PC-3 (cell line): ENCODE results near the gene ZC3H12C. TPM values are rescaled to one million over a fixed set of nuclear protein-coding genes. Genes with fewer than 3 reads are reported as not detected.

Source experiments
- ATAC-seq: fragments of 200-7000 bp; cut with Tn5 transposase; 2 replicates; pipeline ENCODE4 v1.9.1; 2020; ENCODE audit warnings: mild to moderate bottlenecking, moderate library complexity
- BruUV-seq: library from RNA; stranded (reverse); fragments of 400-500 nt; replicated peaks from 2 replicates; lab custom pipeline; 2021; lab: Mats Ljungman, UMichigan
- CTCF ChIA-PET: fragments of 300-600 bp; sonication (Branson Sonifier 250); formaldehyde crosslinking; loops from one replicate; lab custom pipeline; 2022; ENCODE audit warnings: antibody characterized with exemption; lab: Charles Lee
- POLR2A ChIA-PET: fragments of 300-600 bp; sonication (Branson Sonifier 250); formaldehyde crosslinking; loops from one replicate; lab custom pipeline; 2022; ENCODE audit warnings: antibody characterized with exemption; ENCODE audit not compliant: unreplicated experiment; lab: Charles Lee
- DNase-seq: peaks from one replicate; pipeline ENCODE4 v3.0.0-alpha.2; 2015
- H2AFZ ChIP-seq: fragments of 300-600 bp; sonication (generic); 2 replicates; pipeline ENCODE4 v1.6.0; 2016; ENCODE audit warnings: antibody characterized with exemption, low read length
- H3F3A ChIP-seq: fragments of 300-600 bp; sonication (generic); one replicate; pipeline ENCODE4 v1.6.0; 2017; ENCODE audit warnings: antibody characterized with exemption, low read length, control low read depth, mild to moderate bottlenecking; ENCODE audit not compliant: unreplicated experiment
- H3K27ac ChIP-seq: fragments of 300-600 bp; sonication (generic); 2 replicates; pipeline ENCODE4 v1.5.1; 2016; ENCODE audit warnings: mild to moderate bottlenecking, low read length
- H3K27me3 ChIP-seq: fragments of 300-600 bp; sonication (generic); 2 replicates; pipeline ENCODE4 v1.6.1; 2016; ENCODE audit warnings: low read length, mixed read lengths
- H3K36me3 ChIP-seq: fragments of 300-600 bp; sonication (generic); 2 replicates; pipeline ENCODE4 v1.6.1; 2016; ENCODE audit warnings: low read depth, mixed run types, low read length, mixed read lengths
- H3K4me1 ChIP-seq: fragments of 300-600 bp; sonication (generic); 2 replicates; pipeline ENCODE4 v1.5.1; 2016; ENCODE audit warnings: low read length; ENCODE audit not compliant: insufficient read depth
- H3K4me2 ChIP-seq: fragments of 300-600 bp; sonication (generic); 2 replicates; pipeline ENCODE4 v1.6.0; 2016; ENCODE audit warnings: low read length
- H3K4me3 ChIP-seq: fragments of 300-600 bp; sonication (generic); 2 replicates; pipeline ENCODE4 v1.5.1; 2016; ENCODE audit warnings: mild to moderate bottlenecking, low read length, mixed read lengths
- H3K79me2 ChIP-seq: fragments of 300-600 bp; sonication (generic); 2 replicates; pipeline ENCODE4 v1.6.1; 2017; ENCODE audit warnings: low read length, mixed read lengths
- H3K9ac ChIP-seq: fragments of 300-600 bp; sonication (generic); 2 replicates; pipeline ENCODE4 v1.6.0; 2016; ENCODE audit warnings: mild to moderate bottlenecking, low read length
- H3K9me2 ChIP-seq: fragments of 300-600 bp; sonication (generic); replicated peaks from 2 replicates; pipeline ENCODE4 v1.6.1; 2016; ENCODE audit warnings: mixed run types, low read length, mixed read lengths
- H3K9me3 ChIP-seq: fragments of 300-600 bp; sonication (generic); 2 replicates; pipeline ENCODE4 v1.6.1; 2016; ENCODE audit warnings: low read length, mixed read lengths
- H4K20me1 ChIP-seq: fragments of 300-600 bp; sonication (generic); 2 replicates; pipeline ENCODE4 v1.6.1; 2016; ENCODE audit warnings: low read length, mixed read lengths
- CTCF ChIP-seq: fragments of 300-600 bp; sonication (generic); conservative IDR thresholded peaks from 2 replicates; pipeline ENCODE4 v1.5.1; 2017; ENCODE audit warnings: antibody characterized with exemption, low read depth, mild to moderate bottlenecking, low read length
- EZH2 ChIP-seq: fragments of 300-600 bp; sonication (generic); IDR thresholded peaks from one replicate; pipeline ENCODE4 v1.6.1; 2017; ENCODE audit warnings: antibody characterized with exemption, mild to moderate bottlenecking, low read length; ENCODE audit not compliant: unreplicated experiment
- EZH2phosphoT487 ChIP-seq: fragments of 300-600 bp; sonication (generic); IDR thresholded peaks from 2 replicates; pipeline ENCODE4 v1.6.1; 2018; ENCODE audit warnings: mild to moderate bottlenecking, antibody characterized with exemption, low read length, borderline replicate concordance
- intact Hi-C: fragments of 100-400 bp; cut with micrococcal nuclease; formaldehyde crosslinking; loops from 2 replicates; pipeline ENCODE4 v1.9.0; 2023
- total RNA-seq: library from RNA; depleted of rRNA; stranded (reverse); fragments of >200 nt; gene quantifications from 2 replicates; pipeline ENCODE4 v1.2.3, GENCODE V29; 2014

ZC3H12C gene
- total RNA-seq, 1 experiment from 2014 or later = 30.7 TPM

GRCh38 chr11:110160016-110160415 lies 66.8 kb downstream of the ZC3H12C start:
- no TSS peak for BruUV-seq
- no peaks in the 10 kb centered on the region for H4K20me1 ChIP-seq
- ATAC-seq (peak; percentile 80), DNase-seq (peak; percentile 37)
- H3K9ac ChIP-seq = no peak overlapping the region
- POLR2A ChIA-PET = no interaction called here
- CTCF ChIA-PET = no interaction called here
- 0 out of 2 replicates have a peak overlapping the region, but pooled peaks have one; percentile 0 for H3K27ac ChIP-seq
- peaks cover 3% of the 10 kb centered on the region for H3F3A ChIP-seq
- H3K4me1 ChIP-seq = no peaks in the 10 kb centered on the region
- no peaks in the 10 kb centered on the region for H3K27me3 ChIP-seq
- H3K9me3 ChIP-seq = no peaks in the 10 kb centered on the region
- intact Hi-C loops = loop anchor here (5.0 kb wide), 1 partner anchor 213 kb away; no protein-coding TSS in a partner anchor
- no peak overlapping the region for H3K4me2 ChIP-seq
- H3K36me3 ChIP-seq = peaks cover 77% of the 10 kb centered on the region
- no peak overlapping the region for H2AFZ ChIP-seq
- peaks cover 9% of the 10 kb centered on the region; the same call in 1 of the 2 replicates for H3K79me2 ChIP-seq
- no peaks in the 10 kb centered on the region for H3K9me2 ChIP-seq
- TF ChIP-seq EZH2 (no peak), EZH2phosphoT487 (no peak), CTCF (no peak)
- H3K4me3 ChIP-seq = no peak overlapping the region

DNA sequence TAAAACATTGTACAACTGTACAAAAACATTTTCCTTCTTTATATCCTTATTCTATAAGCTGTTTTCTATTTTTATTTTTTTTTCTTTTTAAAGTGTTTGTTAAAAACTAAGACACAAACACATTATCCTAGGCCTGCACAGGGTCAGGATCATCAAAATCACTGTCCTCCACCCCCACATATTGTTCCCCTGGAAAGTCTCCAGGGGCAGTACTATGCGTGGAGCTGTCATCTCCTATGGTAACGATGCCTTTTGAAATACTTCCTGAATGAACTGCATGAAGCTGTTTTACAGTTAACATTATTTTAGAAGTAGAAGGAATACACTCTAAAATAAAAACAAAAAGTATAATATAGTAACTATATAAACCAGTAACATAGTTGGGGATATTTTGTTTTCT lies 67.2 kb downstream of the ZC3H12C start:
- peaks cover 78% of the 10 kb centered on the region for H3K36me3 ChIP-seq
- DNase-seq = no peak
- no peak overlapping the region for H2AFZ ChIP-seq
- no peaks in the 10 kb centered on the region for H4K20me1 ChIP-seq
- H3K27me3 ChIP-seq = no peaks in the 10 kb centered on the region
- no peak overlapping the region for H3K9ac ChIP-seq
- H3K79me2 ChIP-seq = peaks cover 9% of the 10 kb centered on the region; the same call in 1 of the 2 replicates
- CTCF ChIA-PET = no interaction called here
- H3K4me2 ChIP-seq = no peak overlapping the region
- H3K4me3 ChIP-seq = no peak overlapping the region
- no peaks in the 10 kb centered on the region for H3K4me1 ChIP-seq
- POLR2A ChIA-PET = no interaction called here
- no peaks in the 10 kb centered on the region for H3K9me3 ChIP-seq
- peaks cover 3% of the 10 kb centered on the region for H3F3A ChIP-seq
- H3K27ac ChIP-seq = no peak overlapping the region
- TF ChIP-seq EZH2phosphoT487 (no peak), CTCF (no peak), EZH2 (no peak)
- BruUV-seq = no TSS peak
- no peaks in the 10 kb centered on the region for H3K9me2 ChIP-seq
- intact Hi-C loops = loop anchor here (5.0 kb wide), 1 partner anchor 213 kb away; no protein-coding TSS in a partner anchor
- no peak for ATAC-seq

GRCh38 chr11:110161061-110161460 lies 67.9 kb downstream of the ZC3H12C start:
- no peak overlapping the region for H3K9ac ChIP-seq
- H3K4me3 ChIP-seq = no peak overlapping the region
- H4K20me1 ChIP-seq = no peaks in the 10 kb centered on the region
- DNase-seq = no peak
- no peaks in the 10 kb centered on the region for H3K27me3 ChIP-seq
- H3K4me2 ChIP-seq = no peak overlapping the region
- no peak overlapping the region for H2AFZ ChIP-seq
- BruUV-seq = no TSS peak
- H3K36me3 ChIP-seq = peaks cover 78% of the 10 kb centered on the region
- peaks cover 3% of the 10 kb centered on the region for H3F3A ChIP-seq
- CTCF ChIA-PET = no interaction called here
- H3K9me3 ChIP-seq = no peaks in the 10 kb centered on the region
- POLR2A ChIA-PET = no interaction called here
- intact Hi-C loops = loop anchor here (5.0 kb wide), 1 partner anchor 214 kb away; no protein-coding TSS in a partner anchor
- H3K9me2 ChIP-seq = no peaks in the 10 kb centered on the region
- H3K4me1 ChIP-seq = no peaks in the 10 kb centered on the region
- TF ChIP-seq EZH2 (no peak), EZH2phosphoT487 (no peak), CTCF (no peak)
- ATAC-seq = no peak
- peaks cover 4% of the 10 kb centered on the region; the same call in 1 of the 2 replicates for H3K79me2 ChIP-seq
- no peak overlapping the region for H3K27ac ChIP-seq
